Measurements from ENCODE around the gene ZSCAN5A.

Gene ZSCAN5A

GRCh38 chr19:56301886-56302620 lies 12.6 kb downstream of the ZSCAN5A start:
- peak overlapping the region; percentile 79 for H3K27ac Mint-ChIP-seq
- no peaks in the 10 kb centered on the region for H3K27me3 Mint-ChIP-seq
- H3K9me3 Mint-ChIP-seq = no peaks in the 10 kb centered on the region
- H3K4me1 Mint-ChIP-seq = peaks cover 26% of the 10 kb centered on the region
- H3K4me3 Mint-ChIP-seq = no peak overlapping the region
- peaks cover 31% of the 10 kb centered on the region for H3K36me3 Mint-ChIP-seq

- Mint-ChIP-seq H3K27ac (no peak overlapping the region), H3K36me3 (peaks cover 34% of the 10 kb centered on the region), H3K4me1 (peaks cover 26% of the 10 kb centered on the region), H3K4me3 (no peak overlapping the region), H3K27me3 (no peaks in the 10 kb centered on the region), H3K9me3 (no peaks in the 10 kb centered on the region)
Measured at GRCh38 chr19:56301155-56301554, 13.5 kb downstream of the ZSCAN5A start.

GRCh38 chr19:56299688-56300087 lies 15.0 kb downstream of the ZSCAN5A start:
- peaks cover 26% of the 10 kb centered on the region for H3K4me1 Mint-ChIP-seq
- no peaks in the 10 kb centered on the region for H3K9me3 Mint-ChIP-seq
- peaks cover 31% of the 10 kb centered on the region for H3K36me3 Mint-ChIP-seq
- H3K27me3 Mint-ChIP-seq = no peaks in the 10 kb centered on the region
- H3K4me3 Mint-ChIP-seq = no peak overlapping the region
- H3K27ac Mint-ChIP-seq = no peak overlapping the region

- H3K4me1 Mint-ChIP-seq = peaks cover 16% of the 10 kb centered on the region
- H3K9me3 Mint-ChIP-seq = no peaks in the 10 kb centered on the region
- H3K4me3 Mint-ChIP-seq = no peak overlapping the region
- no peaks in the 10 kb centered on the region for H3K27me3 Mint-ChIP-seq
- peaks cover 27% of the 10 kb centered on the region for H3K36me3 Mint-ChIP-seq
- no peak overlapping the region for H3K27ac Mint-ChIP-seq
Measured at GRCh38 chr19:56297010-56297409, 17.6 kb downstream of the ZSCAN5A start.

- H3K4me3 Mint-ChIP-seq = no peak overlapping the region
- peaks cover 27% of the 10 kb centered on the region for H3K36me3 Mint-ChIP-seq
- H3K27me3 Mint-ChIP-seq = no peaks in the 10 kb centered on the region
- H3K27ac Mint-ChIP-seq = no peak overlapping the region
- H3K9me3 Mint-ChIP-seq = no peaks in the 10 kb centered on the region
- peaks cover 7% of the 10 kb centered on the region for H3K4me1 Mint-ChIP-seq
Measured at GRCh38 chr19:56295531-56296455, 18.8 kb downstream of the ZSCAN5A start.

GRCh38 chr19:56294549-56294948 lies 20.1 kb downstream of the ZSCAN5A start:
- H3K9me3 Mint-ChIP-seq = no peaks in the 10 kb centered on the region
- H3K4me1 Mint-ChIP-seq = no peaks in the 10 kb centered on the region
- no peak overlapping the region for H3K4me3 Mint-ChIP-seq
- H3K27ac Mint-ChIP-seq = no peak overlapping the region
- H3K36me3 Mint-ChIP-seq = peaks cover 23% of the 10 kb centered on the region
- no peaks in the 10 kb centered on the region for H3K27me3 Mint-ChIP-seq

GRCh38 chr19:56291867-56292266 lies 22.8 kb downstream of the ZSCAN5A start:
- Mint-ChIP-seq H3K4me1 (no peaks in the 10 kb centered on the region), H3K27me3 (no peaks in the 10 kb centered on the region), H3K36me3 (peaks cover 18% of the 10 kb centered on the region), H3K9me3 (no peaks in the 10 kb centered on the region), H3K4me3 (no peak overlapping the region), H3K27ac (no peak overlapping the region)

GRCh38 chr19:56290104-56290503 lies 24.5 kb downstream of the ZSCAN5A start:
- no peak overlapping the region for H3K4me3 Mint-ChIP-seq
- H3K9me3 Mint-ChIP-seq = no peaks in the 10 kb centered on the region
- no peak overlapping the region for H3K27ac Mint-ChIP-seq
- H3K4me1 Mint-ChIP-seq = no peaks in the 10 kb centered on the region
- no peaks in the 10 kb centered on the region for H3K27me3 Mint-ChIP-seq
- peaks cover 15% of the 10 kb centered on the region for H3K36me3 Mint-ChIP-seq

- H3K4me1 Mint-ChIP-seq = no peaks in the 10 kb centered on the region
- no peak overlapping the region for H3K27ac Mint-ChIP-seq
- H3K36me3 Mint-ChIP-seq = peaks cover 12% of the 10 kb centered on the region
- no peaks in the 10 kb centered on the region for H3K9me3 Mint-ChIP-seq
- no peak overlapping the region for H3K4me3 Mint-ChIP-seq
- H3K27me3 Mint-ChIP-seq = no peaks in the 10 kb centered on the region
Measured at GRCh38 chr19:56284746-56285145, 29.9 kb downstream of the ZSCAN5A start.

GRCh38 chr19:56282809-56283208 lies 31.8 kb downstream of the ZSCAN5A start:
- Mint-ChIP-seq H3K4me1 (no peaks in the 10 kb centered on the region), H3K9me3 (no peaks in the 10 kb centered on the region), H3K27ac (no peak overlapping the region), H3K27me3 (no peaks in the 10 kb centered on the region), H3K36me3 (peaks cover 9% of the 10 kb centered on the region), H3K4me3 (no peak overlapping the region)

- peaks cover 4% of the 10 kb centered on the region for H3K9me3 Mint-ChIP-seq
- H3K27me3 Mint-ChIP-seq = no peaks in the 10 kb centered on the region
- no peaks in the 10 kb centered on the region for H3K4me1 Mint-ChIP-seq
- H3K4me3 Mint-ChIP-seq = no peak overlapping the region
- H3K27ac Mint-ChIP-seq = no peak overlapping the region
- H3K36me3 Mint-ChIP-seq = peaks cover 20% of the 10 kb centered on the region
Measured at GRCh38 chr19:56273563-56274117, 41.0 kb downstream of the ZSCAN5A start.

GRCh38 chr19:56272161-56272798 lies 42.4 kb downstream of the ZSCAN5A start, which contains the start of gene EDDM13:
EDDM13 (plus strand) TSS chr19:56272748; CDS start chr19:56272835, 87 bp downstream.
- H3K27ac Mint-ChIP-seq = no peak within 1 kb of the TSS
- H3K36me3 Mint-ChIP-seq = peaks cover 16% of the 10 kb centered on the region
- H3K4me3 Mint-ChIP-seq = no peak within 1 kb of the TSS
- peaks cover 4% of the 10 kb centered on the region for H3K9me3 Mint-ChIP-seq
- H3K4me1 Mint-ChIP-seq = no peaks in the 10 kb centered on the region
- no peaks in the 10 kb centered on the region for H3K27me3 Mint-ChIP-seq

GRCh38 chr19:56271151-56271550 lies 43.5 kb downstream of the ZSCAN5A start:
- Mint-ChIP-seq H3K4me1 (no peaks in the 10 kb centered on the region), H3K27ac (no peak overlapping the region), H3K4me3 (no peak overlapping the region)

GRCh38 chr19:56270676-56271075 lies 44.0 kb downstream of the ZSCAN5A start:
- Mint-ChIP-seq H3K36me3 (peaks cover 9% of the 10 kb centered on the region), H3K9me3 (no peaks in the 10 kb centered on the region), H3K27me3 (no peaks in the 10 kb centered on the region), H3K4me3 (no peak overlapping the region), H3K4me1 (no peaks in the 10 kb centered on the region), H3K27ac (no peak overlapping the region)

More at GRCh38 chr19:56271151-56271550, 43.5 kb downstream of the ZSCAN5A start:
- Mint-ChIP-seq H3K9me3 (no peaks in the 10 kb centered on the region), H3K36me3 (peaks cover 12% of the 10 kb centered on the region), H3K27me3 (no peaks in the 10 kb centered on the region)

GRCh38 chr19:56269348-56269747 lies 45.3 kb downstream of the ZSCAN5A start:
- Mint-ChIP-seq H3K27me3 (no peaks in the 10 kb centered on the region), H3K36me3 (peaks cover 7% of the 10 kb centered on the region), H3K27ac (no peak overlapping the region), H3K4me3 (no peak overlapping the region), H3K9me3 (no peaks in the 10 kb centered on the region), H3K4me1 (no peaks in the 10 kb centered on the region)

Data from activated naive CD4-positive, alpha-beta T cell treated with anti-CD3 and anti-CD28 coated beads, Interleukin-2, amount 50 U/mL, for 24 hours (primary cell).